ENCODE results near the gene DLK1.

DLK1 gene

GRCh38 chr14:100735271-100735670 is 8.6 kb downstream of the DLK1 start:
- DNase-seq: no peak

GRCh38 chr14:100736269-100737180 is 9.8 kb downstream of the DLK1 start:
- DNase-seq: no peak

GRCh38 chr14:100737526-100737925 is 10.8 kb downstream of the DLK1 start:
- no peak for DNase-seq

GRCh38 chr14:100738269-100738691 is 11.6 kb downstream of the DLK1 start:
- no peak for DNase-seq

GRCh38 chr14:100738704-100739131 is 12.0 kb downstream of the DLK1 start:
- no peak for DNase-seq

GRCh38 chr14:100739306-100739705 is 12.6 kb downstream of the DLK1 start:
- DNase-seq: no peak

- no peak for DNase-seq
These were observed 13.6 kb downstream of the DLK1 start for GRCh38 chr14:100740196-100740825.

GRCh38 chr14:100740929-100741328 is 14.2 kb downstream of the DLK1 start:
- no peak for DNase-seq

GRCh38 chr14:100741966-100742365 is 15.3 kb downstream of the DLK1 start:
- DNase-seq: no peak

- no peak for DNase-seq
These were observed 19.6 kb downstream of the DLK1 start for GRCh38 chr14:100746326-100746725.

- DNase-seq: peak; percentile 66
These were observed 20.4 kb downstream of the DLK1 start for GRCh38 chr14:100747021-100747586.

GRCh38 chr14:100747736-100748135 is 21.0 kb downstream of the DLK1 start:
- DNase-seq: no peak

- no peak for DNase-seq
These were observed 21.7 kb downstream of the DLK1 start for GRCh38 chr14:100748403-100748802.

- DNase-seq: no peak
These were observed 22.3 kb downstream of the DLK1 start for GRCh38 chr14:100748944-100749343.

GRCh38 chr14:100749967-100750597 is 23.4 kb downstream of the DLK1 start:
- DNase-seq: no peak

GRCh38 chr14:100750762-100751699 is 24.3 kb downstream of the DLK1 start:
- DNase-seq: no peak

GRCh38 chr14:100754020-100754419 is 27.3 kb downstream of the DLK1 start:
- DNase-seq: no peak

GRCh38 chr14:100755649-100756048 is 29.0 kb downstream of the DLK1 start:
- no peak for DNase-seq

GRCh38 chr14:100761481-100761880 is 34.8 kb downstream of the DLK1 start:
- DNase-seq: no peak

GRCh38 chr14:100762089-100762515 is 35.4 kb downstream of the DLK1 start:
- DNase-seq: no peak

GRCh38 chr14:100762901-100763300 is 36.2 kb downstream of the DLK1 start:
- no peak for DNase-seq

GRCh38 chr14:100764471-100765115 is 37.9 kb downstream of the DLK1 start:
- DNase-seq: no peak
